Endothelial cell of umbilical vein (primary cell): Measurements from ENCODE around the gene BRF1.

Source experiments
- EZH2 ChIP-seq: IDR thresholded peaks from 2 replicates; pipeline ENCODE4 v1.6.1; 2012; ENCODE audit warnings: borderline replicate concordance, low read depth, mild to moderate bottlenecking, moderate library complexity, low read length, inconsistent platforms; ENCODE audit not compliant: severe bottlenecking
- FOS ChIP-seq: IDR thresholded peaks from 2 replicates; pipeline ENCODE4 v1.6.1; 2011; ENCODE audit warnings: mild to moderate bottlenecking, low read length, moderate library complexity, borderline replicate concordance; ENCODE audit not compliant: insufficient read depth
- GATA2 ChIP-seq: IDR thresholded peaks from 2 replicates; pipeline ENCODE4 v1.7.0; 2011; ENCODE audit warnings: low read depth, mild to moderate bottlenecking, moderate library complexity, mixed read lengths, low read length; ENCODE audit not compliant: insufficient read length, insufficient read depth
- JUN ChIP-seq: IDR thresholded peaks from 2 replicates; pipeline ENCODE4 v1.6.1; 2011; ENCODE audit warnings: borderline replicate concordance, low read depth; ENCODE audit not compliant: insufficient read length, insufficient read depth
- MYC ChIP-seq: IDR thresholded peaks from one replicate; pipeline ENCODE4 v1.6.1; 2011; ENCODE audit warnings: mild to moderate bottlenecking, low read depth, low read length
- POLR2A ChIP-seq: IDR thresholded peaks from 2 replicates; pipeline ENCODE4 v1.6.1; 2012; ENCODE audit warnings: low read depth, mild to moderate bottlenecking, control low read depth, low read length
- POLR2AphosphoS5 ChIP-seq: IDR thresholded peaks from 2 replicates; pipeline ENCODE4 v1.6.1; 2012; ENCODE audit warnings: low read depth, mild to moderate bottlenecking, control low read depth, low read length, moderate library complexity; ENCODE audit not compliant: insufficient read depth
- TF ChIP-seq, protein P1 (sequence below): IDR thresholded peaks from 2 replicates; pipeline ENCODE4 v1.6.1; 2011; ENCODE audit not compliant: insufficient read depth, insufficient read length
- TF ChIP-seq, protein P2 (sequence below), 2 donors: IDR thresholded peaks; 1 replicate in 1 of 2; 2 replicates in 1 of 2; pipeline ENCODE4 v1.5.1; 2011; ENCODE audit warnings: low read length in 2 of 2, mild to moderate bottlenecking in 2 of 2, moderate library complexity in 2 of 2, control low read depth in 1 of 2, inconsistent platforms in 1 of 2, low read depth in 1 of 2; ENCODE audit not compliant: insufficient read depth in 1 of 2; ENCODE audit errors: extremely low read depth in 1 of 2

GRCh38 chr14:105317546-105317945 lies 16.7 kb upstream of the BRF1 start:
- no peak for TF ChIP-seq JUN
- TF ChIP-seq, protein P1, sequence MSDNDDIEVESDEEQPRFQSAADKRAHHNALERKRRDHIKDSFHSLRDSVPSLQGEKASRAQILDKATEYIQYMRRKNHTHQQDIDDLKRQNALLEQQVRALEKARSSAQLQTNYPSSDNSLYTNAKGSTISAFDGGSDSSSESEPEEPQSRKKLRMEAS = no peak
- no peak for TF ChIP-seq POLR2AphosphoS5
- TF ChIP-seq, protein P2, sequence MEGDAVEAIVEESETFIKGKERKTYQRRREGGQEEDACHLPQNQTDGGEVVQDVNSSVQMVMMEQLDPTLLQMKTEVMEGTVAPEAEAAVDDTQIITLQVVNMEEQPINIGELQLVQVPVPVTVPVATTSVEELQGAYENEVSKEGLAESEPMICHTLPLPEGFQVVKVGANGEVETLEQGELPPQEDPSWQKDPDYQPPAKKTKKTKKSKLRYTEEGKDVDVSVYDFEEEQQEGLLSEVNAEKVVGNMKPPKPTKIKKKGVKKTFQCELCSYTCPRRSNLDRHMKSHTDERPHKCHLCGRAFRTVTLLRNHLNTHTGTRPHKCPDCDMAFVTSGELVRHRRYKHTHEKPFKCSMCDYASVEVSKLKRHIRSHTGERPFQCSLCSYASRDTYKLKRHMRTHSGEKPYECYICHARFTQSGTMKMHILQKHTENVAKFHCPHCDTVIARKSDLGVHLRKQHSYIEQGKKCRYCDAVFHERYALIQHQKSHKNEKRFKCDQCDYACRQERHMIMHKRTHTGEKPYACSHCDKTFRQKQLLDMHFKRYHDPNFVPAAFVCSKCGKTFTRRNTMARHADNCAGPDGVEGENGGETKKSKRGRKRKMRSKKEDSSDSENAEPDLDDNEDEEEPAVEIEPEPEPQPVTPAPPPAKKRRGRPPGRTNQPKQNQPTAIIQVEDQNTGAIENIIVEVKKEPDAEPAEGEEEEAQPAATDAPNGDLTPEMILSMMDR (IDR thresholded peaks at IDR 0.05; ENCODE audit: extremely low read depth in 1 of 2, insufficient read depth in 1 of 2, low read depth in 1 of 2, low read length in 2 of 2) = no peak
- no peak for TF ChIP-seq MYC
- no peak for TF ChIP-seq EZH2
- no peak for TF ChIP-seq POLR2A
- TF ChIP-seq FOS = no peak
- no peak for TF ChIP-seq GATA2
